Activated naive CD8-positive, alpha-beta T cell treated with anti-CD3 and anti-CD28 coated beads, Interleukin-2, amount 50 U/mL, for 24 hours (primary cell): ENCODE data around the gene ATP6V0E2.

Experiments used
- ATAC-seq: fragments of 150-1000 bp; cut with Tn5 transposase; one replicate; pipeline ENCODE4 v1.10.0; 2021
- DNase-seq: peaks from one replicate; pipeline ENCODE4 v3.0.0; 2021
- H3K27ac Mint-ChIP-seq: one replicate; pipeline ENCODE4 v1.8.0; 2021; ENCODE audit warnings: mild to moderate bottlenecking, mixed read lengths
- H3K27me3 Mint-ChIP-seq: one replicate; pipeline ENCODE4 v1.8.0; 2021; ENCODE audit warnings: mixed read lengths
- H3K36me3 Mint-ChIP-seq: one replicate; pipeline ENCODE4 v1.8.0; 2021; ENCODE audit warnings: low read depth, mixed read lengths
- H3K4me1 Mint-ChIP-seq: one replicate; pipeline ENCODE4 v1.8.0; 2021; ENCODE audit warnings: mixed read lengths
- H3K4me3 Mint-ChIP-seq: one replicate; pipeline ENCODE4 v1.8.0; 2021; ENCODE audit warnings: mild to moderate bottlenecking, moderate library complexity, mixed read lengths
- H3K9me3 Mint-ChIP-seq: one replicate; pipeline ENCODE4 v1.8.0; 2021; ENCODE audit warnings: mixed read lengths

The ATP6V0E2 gene

DNA sequence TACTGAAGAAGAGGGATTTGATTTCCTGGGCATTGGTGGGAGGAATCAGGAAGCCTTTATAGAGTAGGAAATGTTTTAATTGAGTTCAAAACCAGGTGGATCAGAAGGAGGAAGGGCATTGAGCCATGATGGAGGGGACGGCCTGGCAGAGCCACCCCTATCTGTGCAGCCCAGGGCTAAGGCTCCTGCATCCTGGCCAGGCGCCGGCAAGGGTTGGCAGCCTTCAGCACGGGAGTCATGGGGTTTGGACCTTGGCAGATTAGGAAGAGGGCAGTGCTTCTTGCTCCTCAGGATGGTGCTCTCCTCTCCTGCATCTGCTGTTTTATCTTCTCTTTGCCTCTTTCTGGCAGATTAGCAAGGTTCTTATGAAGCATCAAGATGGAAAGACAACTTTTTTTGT is 23.1 kb upstream of the ATP6V0E2 start:
- no peaks in the 10 kb centered on the region for H3K27me3 Mint-ChIP-seq
- ATAC-seq (no peak), DNase-seq (no peak)
- H3K9me3 Mint-ChIP-seq = no peaks in the 10 kb centered on the region
- H3K36me3 Mint-ChIP-seq = peaks cover 2% of the 10 kb centered on the region
- no peak overlapping the region for H3K27ac Mint-ChIP-seq
- H3K4me1 Mint-ChIP-seq = peaks cover 36% of the 10 kb centered on the region
- no peak overlapping the region for H3K4me3 Mint-ChIP-seq

DNA sequence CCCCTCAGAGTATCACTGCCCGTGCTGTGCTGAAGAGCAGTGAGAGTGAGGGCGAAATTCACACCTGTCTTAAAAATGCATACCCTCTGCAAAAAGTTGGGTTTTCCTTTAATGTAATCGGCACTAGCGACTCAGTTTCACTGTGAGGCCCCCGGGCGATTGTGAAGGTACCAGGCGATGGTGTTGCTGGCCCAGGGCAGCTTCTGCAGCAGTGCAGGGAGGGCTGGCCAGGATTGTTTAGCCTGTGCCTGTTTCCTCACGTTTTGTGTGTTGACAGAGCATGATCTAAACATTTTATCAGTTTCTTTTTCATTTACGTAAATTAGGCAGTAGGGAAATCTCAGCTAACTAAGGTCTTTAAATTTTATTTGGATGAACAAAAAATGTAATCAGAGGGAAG is 22.3 kb upstream of the ATP6V0E2 start:
- Mint-ChIP-seq H3K9me3 (no peaks in the 10 kb centered on the region), H3K36me3 (peaks cover 3% of the 10 kb centered on the region), H3K4me3 (no peak overlapping the region), H3K27me3 (no peaks in the 10 kb centered on the region), H3K4me1 (peaks cover 41% of the 10 kb centered on the region), H3K27ac (no peak overlapping the region)
- no peak for DNase-seq
- no peak for ATAC-seq

DNA sequence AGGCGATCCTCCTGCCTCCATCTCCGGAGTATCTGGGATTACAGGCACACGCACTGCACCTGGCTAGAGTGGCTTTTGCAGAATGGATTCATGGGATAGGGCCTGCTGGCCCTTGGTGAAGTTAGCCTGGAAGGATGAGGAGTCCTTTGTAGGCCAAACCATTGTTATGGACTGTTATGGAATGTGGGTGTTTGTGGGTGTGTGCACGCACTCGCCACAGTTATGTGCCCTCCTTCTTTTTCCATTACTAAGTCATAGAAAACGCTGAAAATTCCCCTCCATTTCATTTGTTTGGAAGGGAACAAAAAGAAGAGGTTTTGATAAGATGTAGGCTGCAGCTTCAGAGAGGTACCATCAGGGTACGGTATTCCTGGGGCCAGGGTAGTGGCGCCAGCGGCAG is 20.6 kb upstream of the ATP6V0E2 start:
- ATAC-seq (no peak), DNase-seq (no peak)
- Mint-ChIP-seq H3K4me1 (peaks cover 52% of the 10 kb centered on the region), H3K4me3 (no peak overlapping the region), H3K9me3 (no peaks in the 10 kb centered on the region), H3K27ac (no peak overlapping the region), H3K36me3 (peaks cover 4% of the 10 kb centered on the region), H3K27me3 (no peaks in the 10 kb centered on the region)

DNA sequence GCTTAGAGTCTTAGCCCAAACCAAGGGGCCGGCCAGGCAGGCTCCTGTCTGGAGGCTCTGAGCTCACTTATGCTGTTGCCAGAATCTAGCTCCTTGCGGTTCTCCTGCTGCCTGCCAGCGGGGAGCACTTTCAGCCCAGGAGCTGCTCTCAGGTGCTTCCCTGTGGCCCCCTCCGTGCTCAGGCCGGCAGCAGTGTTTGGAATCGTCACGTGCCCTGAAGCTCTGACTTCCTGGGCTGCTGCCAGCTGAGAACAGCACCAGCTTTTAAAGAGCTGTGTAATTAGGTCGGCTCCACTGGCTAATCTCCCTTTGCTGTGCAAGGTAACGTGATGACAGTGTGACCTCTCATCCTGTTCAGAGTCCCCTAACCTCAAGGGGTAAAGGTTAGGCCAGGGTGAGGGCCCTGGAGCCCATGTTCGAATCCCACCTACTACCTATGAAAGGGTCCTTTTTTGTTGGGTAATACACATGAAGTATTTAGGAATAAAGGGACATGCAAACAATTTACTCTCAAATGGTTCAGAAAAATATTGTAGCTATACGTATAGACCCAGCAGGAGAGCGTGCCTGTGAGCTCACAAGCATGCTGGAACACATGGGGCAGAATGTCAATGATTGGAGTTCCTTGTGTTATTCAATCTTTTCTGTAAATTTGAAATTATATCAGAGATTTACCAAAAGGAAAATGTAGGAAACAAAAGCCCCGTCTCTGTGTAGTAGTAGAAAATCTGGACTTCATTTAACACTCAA is 19.0 kb upstream of the ATP6V0E2 start:
- ATAC-seq (peak; percentile 44), DNase-seq (no peak)
- Mint-ChIP-seq H3K27me3 (no peaks in the 10 kb centered on the region), H3K27ac (peak overlapping the region; percentile 87), H3K9me3 (no peaks in the 10 kb centered on the region), H3K4me3 (no peak overlapping the region), H3K36me3 (peaks cover 3% of the 10 kb centered on the region), H3K4me1 (peaks cover 47% of the 10 kb centered on the region)

DNA sequence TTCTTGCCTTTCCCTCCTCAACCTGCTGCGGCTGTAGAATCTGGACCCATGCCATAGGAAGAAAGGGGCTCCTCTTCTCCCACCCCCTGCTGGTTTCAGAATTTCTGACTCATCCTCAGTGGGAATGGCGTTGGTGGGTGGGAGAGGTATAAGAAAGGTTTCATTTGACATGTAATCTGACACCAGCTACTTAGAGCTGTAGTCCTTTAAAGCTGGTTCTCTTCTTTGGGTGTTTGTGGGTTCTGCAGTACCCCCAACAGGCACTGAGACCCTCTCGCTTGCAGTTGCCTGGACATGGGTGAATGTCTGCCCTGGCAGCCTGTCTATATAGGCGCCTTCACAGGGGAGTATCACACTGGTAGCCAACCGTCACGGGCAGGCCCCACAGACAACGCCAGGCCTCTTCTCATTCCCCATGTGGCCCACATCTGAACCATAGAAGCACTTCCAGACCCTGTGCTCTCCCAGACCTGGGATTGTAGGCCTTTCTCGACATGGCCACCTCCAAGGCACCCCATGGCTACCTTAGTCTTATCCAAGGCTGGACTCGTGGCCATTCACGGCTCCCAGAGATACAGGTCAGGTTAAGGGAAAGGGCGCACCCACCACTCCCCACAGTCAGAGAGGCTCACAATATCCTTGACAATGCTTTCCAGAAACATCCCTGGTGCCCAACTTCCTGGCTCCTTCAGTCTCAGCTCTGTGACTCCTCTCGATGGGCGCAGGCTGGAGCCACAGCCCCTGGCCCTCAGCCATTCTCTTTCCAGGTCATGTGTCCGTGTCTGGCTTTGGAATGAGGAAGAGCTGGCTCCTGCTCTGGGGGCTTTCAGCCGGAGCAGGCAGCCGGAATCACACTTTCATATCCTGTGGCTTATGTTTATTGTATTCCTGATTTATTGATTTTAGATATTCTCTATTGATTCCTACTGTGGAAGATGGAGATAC is 18.1 kb upstream of the ATP6V0E2 start:
- Mint-ChIP-seq H3K36me3 (peaks cover 11% of the 10 kb centered on the region), H3K4me3 (no peak overlapping the region), H3K27ac (peak overlapping the region; percentile 87), H3K27me3 (no peaks in the 10 kb centered on the region), H3K4me1 (peaks cover 39% of the 10 kb centered on the region), H3K9me3 (no peaks in the 10 kb centered on the region)
- DNase-seq (no peak), ATAC-seq (peak; percentile 20)

DNA sequence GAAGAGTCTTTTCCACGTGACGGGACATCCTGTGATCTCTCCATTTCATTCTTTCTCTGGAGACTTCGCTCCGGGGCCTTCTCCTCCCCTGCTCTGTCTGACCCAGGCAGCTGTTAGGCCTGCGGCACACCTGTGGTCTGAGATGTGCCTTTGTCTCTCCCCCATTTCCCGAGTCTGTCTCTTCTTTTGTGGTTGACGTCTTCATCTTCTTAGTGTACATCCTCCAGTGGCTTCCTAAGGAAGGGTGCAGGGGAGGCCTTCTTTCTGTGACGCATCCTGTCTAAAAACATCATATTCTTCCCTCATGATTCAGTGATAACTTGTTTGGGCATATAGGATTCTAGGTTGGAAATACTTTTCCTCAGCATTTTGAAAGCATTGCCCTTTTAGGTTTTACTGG is 17.2 kb upstream of the ATP6V0E2 start:
- ATAC-seq (peak; percentile 88), DNase-seq (no peak)
- Mint-ChIP-seq H3K27me3 (no peaks in the 10 kb centered on the region), H3K9me3 (no peaks in the 10 kb centered on the region), H3K27ac (peak overlapping the region; percentile 87), H3K36me3 (peaks cover 11% of the 10 kb centered on the region), H3K4me3 (peak overlapping the region; percentile 27), H3K4me1 (peaks cover 39% of the 10 kb centered on the region)

DNA sequence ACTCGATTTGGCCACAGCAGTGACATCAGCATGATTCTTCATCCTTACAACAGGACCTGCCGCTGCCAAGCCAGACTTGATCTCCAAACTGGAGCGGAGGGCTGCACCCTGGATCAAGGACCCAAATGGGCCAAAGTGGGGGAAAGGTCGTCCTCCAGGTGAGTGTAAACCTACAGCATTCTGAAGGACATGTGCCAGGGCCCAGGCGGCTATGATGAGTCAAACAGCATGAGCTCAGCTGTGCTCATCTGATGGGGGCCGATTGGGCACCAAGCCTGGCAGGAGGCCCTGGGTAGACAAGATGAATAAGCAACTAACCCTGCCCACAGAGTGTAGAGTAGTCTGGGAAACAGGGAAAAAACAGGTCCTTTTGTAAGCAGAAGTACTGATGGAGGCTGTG is 14.4 kb upstream of the ATP6V0E2 start:
- ATAC-seq = no peak
- Mint-ChIP-seq H3K9me3 (no peaks in the 10 kb centered on the region), H3K4me1 (peaks cover 39% of the 10 kb centered on the region), H3K4me3 (no peak overlapping the region), H3K27ac (peak overlapping the region; percentile 12), H3K36me3 (peaks cover 13% of the 10 kb centered on the region), H3K27me3 (no peaks in the 10 kb centered on the region)
- DNase-seq = no peak

DNA sequence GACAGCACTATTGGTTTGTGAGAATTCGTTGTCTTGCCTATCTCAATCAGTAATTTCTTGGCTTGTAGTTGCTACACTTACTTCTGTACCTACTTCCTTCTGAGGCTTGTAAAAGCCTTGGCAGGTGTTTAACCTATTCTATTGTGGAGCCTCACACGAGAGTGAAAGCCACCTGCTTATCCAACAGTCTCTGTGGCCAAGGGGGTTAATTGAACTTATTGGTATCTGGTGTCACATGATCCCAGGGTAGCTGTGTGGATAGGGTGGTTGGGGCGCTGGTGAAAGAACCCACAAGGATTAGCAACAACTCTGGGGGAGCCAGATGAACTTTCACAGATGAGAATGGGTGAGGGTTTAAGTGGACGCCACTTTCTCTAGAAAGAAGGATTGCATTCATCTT is 13.9 kb upstream of the ATP6V0E2 start:
- H3K27me3 Mint-ChIP-seq = no peaks in the 10 kb centered on the region
- no peaks in the 10 kb centered on the region for H3K9me3 Mint-ChIP-seq
- ATAC-seq (no peak), DNase-seq (no peak)
- no peak overlapping the region for H3K27ac Mint-ChIP-seq
- no peak overlapping the region for H3K4me3 Mint-ChIP-seq
- H3K36me3 Mint-ChIP-seq = peaks cover 13% of the 10 kb centered on the region
- H3K4me1 Mint-ChIP-seq = peaks cover 36% of the 10 kb centered on the region

DNA sequence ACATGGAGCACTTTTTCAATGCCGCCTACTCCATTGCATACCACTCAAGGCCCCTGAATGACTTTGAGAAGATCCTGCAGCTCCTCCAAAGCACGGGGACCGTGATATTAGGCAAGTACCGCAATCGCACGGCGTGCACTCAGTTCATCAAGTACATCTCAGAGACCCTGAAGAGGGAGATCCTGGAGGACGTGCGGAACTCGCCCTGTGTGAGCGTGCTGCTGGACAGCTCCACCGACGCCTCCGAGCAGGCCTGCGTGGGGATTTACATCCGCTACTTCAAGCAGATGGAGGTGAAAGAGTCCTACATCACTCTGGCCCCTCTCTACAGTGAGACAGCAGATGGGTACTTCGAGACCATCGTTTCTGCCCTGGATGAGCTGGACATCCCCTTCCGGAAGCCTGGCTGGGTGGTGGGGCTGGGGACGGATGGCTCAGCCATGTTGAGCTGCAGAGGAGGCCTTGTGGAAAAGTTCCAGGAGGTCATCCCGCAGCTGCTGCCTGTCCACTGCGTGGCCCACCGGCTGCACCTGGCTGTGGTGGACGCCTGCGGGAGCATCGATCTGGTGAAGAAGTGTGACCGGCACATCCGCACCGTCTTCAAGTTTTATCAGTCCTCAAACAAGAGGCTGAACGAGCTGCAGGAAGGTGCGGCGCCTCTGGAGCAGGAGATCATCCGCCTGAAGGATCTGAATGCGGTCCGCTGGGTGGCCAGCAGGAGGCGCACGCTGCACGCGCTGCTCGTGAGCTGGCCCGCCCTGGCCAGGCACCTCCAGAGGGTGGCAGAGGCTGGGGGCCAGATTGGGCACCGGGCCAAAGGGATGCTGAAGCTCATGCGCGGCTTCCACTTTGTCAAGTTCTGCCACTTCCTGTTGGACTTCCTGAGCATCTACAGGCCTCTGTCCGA is 12.7 kb upstream of the ATP6V0E2 start:
- H3K27ac Mint-ChIP-seq = no peak overlapping the region
- peaks cover 13% of the 10 kb centered on the region for H3K36me3 Mint-ChIP-seq
- ATAC-seq (no peak), DNase-seq (peak; percentile 43)
- peaks cover 35% of the 10 kb centered on the region for H3K4me1 Mint-ChIP-seq
- H3K4me3 Mint-ChIP-seq = no peak overlapping the region
- H3K27me3 Mint-ChIP-seq = no peaks in the 10 kb centered on the region
- no peaks in the 10 kb centered on the region for H3K9me3 Mint-ChIP-seq

DNA sequence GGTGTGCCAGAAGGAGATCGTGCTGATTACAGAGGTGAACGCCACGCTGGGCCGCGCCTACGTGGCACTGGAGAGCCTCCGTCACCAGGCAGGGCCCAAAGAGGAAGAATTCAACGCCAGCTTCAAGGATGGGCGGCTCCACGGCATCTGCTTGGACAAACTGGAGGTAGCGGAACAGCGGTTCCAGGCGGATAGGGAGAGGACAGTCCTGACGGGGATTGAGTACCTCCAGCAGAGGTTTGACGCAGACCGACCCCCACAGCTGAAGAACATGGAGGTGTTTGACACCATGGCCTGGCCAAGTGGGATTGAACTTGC is 12.1 kb upstream of the ATP6V0E2 start:
- DNase-seq = no peak
- peaks cover 35% of the 10 kb centered on the region for H3K4me1 Mint-ChIP-seq
- no peaks in the 10 kb centered on the region for H3K9me3 Mint-ChIP-seq
- no peaks in the 10 kb centered on the region for H3K27me3 Mint-ChIP-seq
- H3K36me3 Mint-ChIP-seq = peaks cover 11% of the 10 kb centered on the region
- no peak for ATAC-seq
- H3K27ac Mint-ChIP-seq = no peak overlapping the region
- H3K4me3 Mint-ChIP-seq = no peak overlapping the region

DNA sequence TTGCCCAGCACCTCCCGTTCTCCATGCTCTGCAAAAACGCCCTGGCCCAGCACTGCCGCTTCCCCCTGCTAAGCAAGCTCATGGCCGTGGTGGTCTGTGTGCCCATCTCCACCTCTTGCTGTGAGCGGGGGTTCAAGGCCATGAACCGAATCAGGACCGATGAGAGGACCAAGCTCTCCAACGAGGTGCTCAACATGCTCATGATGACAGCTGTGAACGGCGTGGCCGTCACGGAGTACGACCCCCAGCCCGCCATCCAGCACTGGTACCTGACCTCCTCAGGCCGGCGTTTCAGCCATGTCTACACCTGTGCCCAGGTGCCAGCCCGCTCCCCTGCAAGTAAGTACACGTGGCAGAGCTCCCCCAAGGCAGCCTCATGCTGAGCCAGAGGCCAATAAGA is 11.6 kb upstream of the ATP6V0E2 start:
- Mint-ChIP-seq H3K9me3 (no peaks in the 10 kb centered on the region), H3K36me3 (peaks cover 11% of the 10 kb centered on the region), H3K4me3 (no peak overlapping the region), H3K27ac (no peak overlapping the region), H3K27me3 (no peaks in the 10 kb centered on the region), H3K4me1 (peaks cover 35% of the 10 kb centered on the region)
- DNase-seq (no peak), ATAC-seq (no peak)

DNA sequence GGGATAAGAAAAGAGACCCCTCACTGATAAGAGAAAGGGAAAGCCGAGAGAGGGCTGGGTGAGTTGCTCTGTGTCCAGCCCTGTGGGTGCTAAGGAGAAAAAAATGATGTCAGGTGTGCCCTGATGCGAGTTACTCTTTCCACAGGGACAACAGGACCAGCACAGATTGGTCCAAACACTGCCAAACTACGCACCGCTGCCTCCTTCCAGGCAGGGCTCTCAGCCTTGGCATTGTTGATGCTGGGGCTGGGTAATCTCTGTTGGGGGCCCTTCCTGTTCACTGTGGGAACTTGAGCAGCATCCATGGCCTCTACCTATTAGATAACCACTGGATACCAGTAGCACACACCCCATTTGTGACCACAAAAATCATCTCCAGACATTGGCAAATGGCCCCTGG is 10.3 kb upstream of the ATP6V0E2 start:
- DNase-seq (no peak), ATAC-seq (no peak)
- peaks cover 11% of the 10 kb centered on the region for H3K36me3 Mint-ChIP-seq
- H3K4me1 Mint-ChIP-seq = peaks cover 44% of the 10 kb centered on the region
- no peak overlapping the region for H3K27ac Mint-ChIP-seq
- H3K9me3 Mint-ChIP-seq = no peaks in the 10 kb centered on the region
- H3K27me3 Mint-ChIP-seq = no peaks in the 10 kb centered on the region
- no peak overlapping the region for H3K4me3 Mint-ChIP-seq

DNA sequence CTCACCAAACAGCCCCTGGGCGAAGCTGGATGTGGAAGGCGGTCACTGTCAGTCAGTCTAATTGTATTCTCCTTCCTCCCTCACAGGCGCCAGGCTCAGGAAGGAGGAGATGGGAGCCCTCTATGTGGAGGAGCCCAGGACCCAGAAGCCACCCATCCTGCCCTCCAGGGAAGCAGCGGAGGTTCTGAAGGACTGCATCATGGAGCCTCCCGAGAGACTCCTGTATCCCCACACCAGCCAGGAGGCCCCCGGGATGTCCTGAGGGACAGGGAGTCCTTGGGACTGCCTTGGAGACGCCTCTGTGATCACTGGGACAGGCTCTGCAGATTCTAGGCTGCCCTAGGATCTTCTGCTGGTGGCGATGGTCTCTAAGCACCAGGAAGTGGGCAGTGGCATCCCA is 9.7 kb upstream of the ATP6V0E2 start:
- no peaks in the 10 kb centered on the region for H3K27me3 Mint-ChIP-seq
- no peak overlapping the region for H3K4me3 Mint-ChIP-seq
- H3K27ac Mint-ChIP-seq = no peak overlapping the region
- no peaks in the 10 kb centered on the region for H3K9me3 Mint-ChIP-seq
- peaks cover 11% of the 10 kb centered on the region for H3K36me3 Mint-ChIP-seq
- ATAC-seq = no peak
- no peak for DNase-seq
- peaks cover 49% of the 10 kb centered on the region for H3K4me1 Mint-ChIP-seq

DNA sequence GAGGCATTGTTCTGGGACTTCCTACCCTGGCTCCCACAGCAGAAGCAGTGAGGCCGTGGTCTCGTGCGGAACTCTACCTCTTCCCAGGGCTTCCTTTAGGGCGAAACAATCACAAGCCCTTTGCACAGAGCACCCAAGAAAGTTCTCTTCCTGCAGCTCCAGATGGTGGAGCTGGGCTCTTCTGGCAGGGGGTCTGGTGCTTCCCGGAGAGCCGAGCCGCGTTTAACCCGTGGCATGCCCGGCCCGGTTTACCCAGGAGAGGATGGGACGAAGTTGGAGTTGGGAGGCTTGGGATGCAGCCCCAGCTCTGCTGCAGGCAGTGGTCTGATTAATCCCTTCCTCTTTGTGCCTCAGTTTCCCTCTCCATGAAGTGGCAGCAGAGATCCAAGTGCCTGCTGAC is 9.0 kb upstream of the ATP6V0E2 start:
- Mint-ChIP-seq H3K9me3 (no peaks in the 10 kb centered on the region), H3K4me1 (peaks cover 56% of the 10 kb centered on the region), H3K36me3 (peaks cover 14% of the 10 kb centered on the region), H3K27ac (no peak overlapping the region), H3K27me3 (no peaks in the 10 kb centered on the region), H3K4me3 (no peak overlapping the region)
- no peak for ATAC-seq
- DNase-seq = no peak
